ENCODE data around the gene CTNNA3. TPM values are rescaled to one million over a fixed set of nuclear protein-coding genes. Genes with fewer than 3 reads are reported as not detected.

The CTNNA3 gene
- total RNA-seq, 1 donor: not detected

- peak overlapping the region; percentile 14 for H2AFZ ChIP-seq (ENCODE audit: low read length)
- no peaks in the 10 kb centered on the region for H3K36me3 ChIP-seq (ENCODE audit: insufficient read depth, low read length)
- no peak overlapping the region for H3K4me2 ChIP-seq (ENCODE audit: insufficient read depth, low read length)
- DNase-seq (ENCODE audit: insufficient read length, low spot score, missing footprints): no peak
- no peak for TF ChIP-seq CTCF (IDR thresholded peaks at IDR 0.05; ENCODE audit: extremely low read depth, low read depth, low read length)
- no peaks in the 10 kb centered on the region for H3K27me3 ChIP-seq (ENCODE audit: insufficient read depth, low read length)
- no peaks in the 10 kb centered on the region for H3K4me1 ChIP-seq (ENCODE audit: insufficient read depth, low read length)
- H3K27ac ChIP-seq (ENCODE audit: low read depth, low read length): no peak overlapping the region
- no peak overlapping the region for H3K4me3 ChIP-seq (ENCODE audit: insufficient read depth, low read length)
- no peaks in the 10 kb centered on the region for H3K79me2 ChIP-seq (ENCODE audit: insufficient read depth, low read length)
- H4K20me1 ChIP-seq (ENCODE audit: insufficient read depth, low read length): no peaks in the 10 kb centered on the region
- no peaks in the 10 kb centered on the region for H3K9me3 ChIP-seq (ENCODE audit: low read depth, low read length)
Observed at GRCh38 chr10:66180021-66180420, 1516.0 kb downstream of the CTNNA3 start.

- Histone ChIP-seq H3K9me3 (ENCODE audit: low read depth, low read length) (no peaks in the 10 kb centered on the region), H3K27ac (ENCODE audit: low read depth, low read length) (no peak overlapping the region), H3K36me3 (ENCODE audit: insufficient read depth, low read length) (no peaks in the 10 kb centered on the region), H4K20me1 (ENCODE audit: insufficient read depth, low read length) (no peaks in the 10 kb centered on the region), H3K27me3 (ENCODE audit: insufficient read depth, low read length) (no peaks in the 10 kb centered on the region), H2AFZ (ENCODE audit: low read length) (no peak overlapping the region), H3K79me2 (ENCODE audit: insufficient read depth, low read length) (no peaks in the 10 kb centered on the region), H3K4me2 (ENCODE audit: insufficient read depth, low read length) (no peak overlapping the region), H3K4me1 (ENCODE audit: insufficient read depth, low read length) (no peaks in the 10 kb centered on the region), H3K4me3 (ENCODE audit: insufficient read depth, low read length) (no peak overlapping the region)
- TF ChIP-seq CTCF (IDR thresholded peaks at IDR 0.05; ENCODE audit: extremely low read depth, low read depth, low read length): no peak
- no peak for DNase-seq (ENCODE audit: insufficient read length, low spot score, missing footprints)
Observed at GRCh38 chr10:66176772-66177171, 1519.2 kb downstream of the CTNNA3 start.

- DNase-seq (ENCODE audit: insufficient read length, low spot score, missing footprints): no peak
- no peak overlapping the region for H3K4me2 ChIP-seq (ENCODE audit: insufficient read depth, low read length)
Observed at GRCh38 chr10:66167816-66168215, 1528.2 kb downstream of the CTNNA3 start.

GRCh38 chr10:66162560-66163143 lies 1533.3 kb downstream of the CTNNA3 start:
- Histone ChIP-seq H3K9me3 (ENCODE audit: low read depth, low read length) (no peaks in the 10 kb centered on the region), H2AFZ (ENCODE audit: low read length) (no peak overlapping the region), H3K36me3 (ENCODE audit: insufficient read depth, low read length) (no peaks in the 10 kb centered on the region), H3K4me2 (ENCODE audit: insufficient read depth, low read length) (no peak overlapping the region), H3K79me2 (ENCODE audit: insufficient read depth, low read length) (no peaks in the 10 kb centered on the region), H3K4me3 (ENCODE audit: insufficient read depth, low read length) (no peak overlapping the region), H3K4me1 (ENCODE audit: insufficient read depth, low read length) (no peaks in the 10 kb centered on the region), H3K27ac (ENCODE audit: low read depth, low read length) (no peak overlapping the region), H3K27me3 (ENCODE audit: insufficient read depth, low read length) (no peaks in the 10 kb centered on the region), H4K20me1 (ENCODE audit: insufficient read depth, low read length) (no peaks in the 10 kb centered on the region)
- no peak for TF ChIP-seq CTCF (IDR thresholded peaks at IDR 0.05; ENCODE audit: extremely low read depth, low read depth, low read length)
- no peak for DNase-seq (ENCODE audit: insufficient read length, low spot score, missing footprints)

More at GRCh38 chr10:66167816-66168215, 1528.2 kb downstream of the CTNNA3 start:
- no peaks in the 10 kb centered on the region for H3K9me3 ChIP-seq (ENCODE audit: low read depth, low read length)
- no peak overlapping the region for H3K4me3 ChIP-seq (ENCODE audit: insufficient read depth, low read length)
- no peak overlapping the region for H2AFZ ChIP-seq (ENCODE audit: low read length)
- H3K79me2 ChIP-seq (ENCODE audit: insufficient read depth, low read length): no peaks in the 10 kb centered on the region
- H3K27me3 ChIP-seq (ENCODE audit: insufficient read depth, low read length): no peaks in the 10 kb centered on the region
- no peaks in the 10 kb centered on the region for H4K20me1 ChIP-seq (ENCODE audit: insufficient read depth, low read length)
- no peak for TF ChIP-seq CTCF (IDR thresholded peaks at IDR 0.05; ENCODE audit: extremely low read depth, low read depth, low read length)
- no peaks in the 10 kb centered on the region for H3K36me3 ChIP-seq (ENCODE audit: insufficient read depth, low read length)
- H3K4me1 ChIP-seq (ENCODE audit: insufficient read depth, low read length): no peaks in the 10 kb centered on the region
- no peak overlapping the region for H3K27ac ChIP-seq (ENCODE audit: low read depth, low read length)

Data from osteoblast (primary cell).